Mesendoderm (in vitro differentiated cells): ENCODE data around the gene SH3TC2.

Experiments used
- DNase-seq: peaks from one replicate; pipeline ENCODE4 v3.0.0; 2013
- H2AK5ac ChIP-seq: 2 replicates; pipeline ENCODE4 v1.6.1; 2013; ENCODE audit warnings: low read length, inconsistent platforms
- H2BK120ac ChIP-seq: 2 replicates; pipeline ENCODE4 v1.6.1; 2013; ENCODE audit warnings: low read depth, mild to moderate bottlenecking, low read length, moderate library complexity, mixed read lengths
- H2BK15ac ChIP-seq: replicated peaks from 2 replicates; pipeline ENCODE4 v1.6.1; 2013; ENCODE audit warnings: low read depth, mild to moderate bottlenecking, moderate library complexity
- H2BK5ac ChIP-seq: 2 replicates; pipeline ENCODE4 v1.6.1; 2013; ENCODE audit warnings: low read length, inconsistent platforms
- H3K18ac ChIP-seq: 2 replicates; pipeline ENCODE4 v1.6.1; 2013; ENCODE audit warnings: mild to moderate bottlenecking, low read length, mixed read lengths
- H3K23ac ChIP-seq: one replicate; pipeline ENCODE4 v1.6.1; 2013; ENCODE audit warnings: low read length
- H3K27ac ChIP-seq: 2 replicates; pipeline ENCODE4 v1.5.1; 2013; ENCODE audit warnings: low read depth, mild to moderate bottlenecking, inconsistent platforms, low read length, moderate library complexity
- H3K27me3 ChIP-seq: 2 replicates; pipeline ENCODE4 v1.6.1; 2013; ENCODE audit warnings: low read length, control low read depth, mild to moderate bottlenecking, inconsistent platforms; ENCODE audit not compliant: insufficient read depth, poor library complexity
- H3K36me3 ChIP-seq: 2 replicates; pipeline ENCODE4 v1.6.1; 2013; ENCODE audit warnings: low read length, inconsistent platforms; ENCODE audit not compliant: control insufficient read depth, insufficient read depth
- H3K4ac ChIP-seq: one replicate; pipeline ENCODE4 v1.6.1; 2013; ENCODE audit warnings: low read depth, mild to moderate bottlenecking, low read length, moderate library complexity
- H3K4me1 ChIP-seq: 2 replicates; pipeline ENCODE4 v1.6.1; 2013; ENCODE audit warnings: low read depth, low read length, inconsistent platforms; ENCODE audit not compliant: control insufficient read depth
- H3K4me2 ChIP-seq: 2 replicates; pipeline ENCODE4 v1.6.1; 2013; ENCODE audit warnings: low read length
- H3K4me3 ChIP-seq: 2 replicates; pipeline ENCODE4 v1.5.1; 2013; ENCODE audit warnings: mild to moderate bottlenecking, low read length
- H3K56ac ChIP-seq: one replicate; pipeline ENCODE4 v1.6.1; 2013; ENCODE audit warnings: low read length
- H3K79me1 ChIP-seq: 2 replicates; pipeline ENCODE4 v1.6.1; 2013; ENCODE audit warnings: low read length, inconsistent platforms
- H3K79me2 ChIP-seq: 2 replicates; pipeline ENCODE4 v1.6.1; 2013; ENCODE audit warnings: mild to moderate bottlenecking, low read length; ENCODE audit not compliant: control insufficient read depth, insufficient read depth
- H3K9ac ChIP-seq: 2 replicates; pipeline ENCODE4 v1.6.1; 2013; ENCODE audit warnings: low read length, inconsistent platforms
- H4K5ac ChIP-seq: one replicate; pipeline ENCODE4 v1.6.1; 2013; ENCODE audit warnings: low read length
- H4K8ac ChIP-seq: one replicate; pipeline ENCODE4 v1.6.1; 2013; ENCODE audit warnings: low read depth, mild to moderate bottlenecking, control low read depth, low read length, moderate library complexity
- WGBS: extraction: QIAGEN DNeasy Blood & Tissue Kit; methylation state at CpG from one replicate; pipeline ENCODE4 v1.1.7; 2013; ENCODE audit warnings: low lambda C conversion rate, missing lambda C conversion rate; ENCODE audit not compliant: insufficient coverage; ENCODE audit errors: extremely low coverage; 5-methylcytosine and 5-hydroxymethylcytosine counted together

Gene SH3TC2

GRCh38 chr5:148962200-148962550 lies 100.7 kb downstream of the SH3TC2 start:
- Histone ChIP-seq H3K4ac (no peak overlapping the region), H3K23ac (no peak overlapping the region), H3K56ac (no peak overlapping the region), H3K9ac (no peak overlapping the region), H3K79me1 (no peaks in the 10 kb centered on the region), H3K27me3 (no peaks in the 10 kb centered on the region), H4K8ac (no peak overlapping the region), H3K79me2 (no peaks in the 10 kb centered on the region), H4K5ac (no peak overlapping the region), H2BK120ac (no peak overlapping the region), H3K18ac (no peak overlapping the region), H3K4me2 (no peak overlapping the region), H2AK5ac (no peak overlapping the region), H3K4me1 (no peaks in the 10 kb centered on the region), H2BK5ac (no peak overlapping the region), H3K36me3 (no peaks in the 10 kb centered on the region), H3K27ac (no peak overlapping the region), H3K4me3 (no peak overlapping the region), H2BK15ac (no peak overlapping the region)
- DNase-seq, result no peak
- WGBS, result no CpG with 5 or more reads among the region's 3 CpGs

GRCh38 chr5:148961261-148962199 lies 101.3 kb downstream of the SH3TC2 start:
- Histone ChIP-seq H2AK5ac (no peak overlapping the region), H3K79me2 (no peaks in the 10 kb centered on the region), H3K56ac (no peak overlapping the region), H3K27ac (no peak overlapping the region), H3K9ac (no peak overlapping the region), H3K4me1 (peaks cover 4% of the 10 kb centered on the region), H3K27me3 (no peaks in the 10 kb centered on the region), H4K8ac (no peak overlapping the region), H2BK15ac (no peak overlapping the region), H3K4me2 (no peak overlapping the region), H3K23ac (no peak overlapping the region), H4K5ac (no peak overlapping the region), H3K36me3 (no peaks in the 10 kb centered on the region), H2BK5ac (no peak overlapping the region), H3K79me1 (no peaks in the 10 kb centered on the region), H3K4me3 (no peak overlapping the region), H3K4ac (no peak overlapping the region), H2BK120ac (no peak overlapping the region), H3K18ac (no peak overlapping the region)
- DNase-seq, result no peak
- WGBS, result no CpG with 5 or more reads among the region's 8 CpGs

DNA sequence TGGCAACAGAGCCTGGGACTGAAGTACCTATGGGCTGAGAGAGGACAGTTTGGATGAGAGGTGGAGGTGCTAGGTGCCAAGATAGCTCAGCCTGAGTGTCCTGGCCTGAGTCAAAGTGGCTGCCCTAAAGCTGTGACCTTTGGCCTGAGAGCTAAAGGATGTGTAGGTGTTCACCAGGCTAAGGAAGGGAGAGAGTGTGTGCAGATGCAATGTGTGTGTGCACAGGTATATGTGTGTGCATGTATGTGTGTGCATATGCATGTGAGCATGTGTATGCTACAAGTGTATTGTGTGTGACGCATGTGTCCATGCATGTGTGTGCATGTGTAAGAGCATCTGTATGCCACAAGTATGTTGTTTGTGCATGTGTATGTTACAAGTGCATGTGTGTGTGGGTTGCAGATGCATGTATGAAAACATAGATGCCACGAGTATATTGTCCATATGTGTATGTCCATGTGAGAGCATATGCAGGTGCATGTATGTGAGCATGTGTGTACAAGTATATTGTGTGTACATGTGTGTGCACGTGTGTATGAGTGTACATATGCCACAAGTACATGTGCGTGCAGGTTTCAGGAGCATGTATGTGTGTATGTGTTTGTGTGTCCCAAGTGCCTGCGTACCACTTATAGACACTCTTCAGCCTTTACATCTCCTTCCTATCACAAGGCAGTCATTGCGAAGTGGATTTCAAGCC lies 102.6 kb downstream of the SH3TC2 start:
- H3K4me1 ChIP-seq, result peaks cover 4% of the 10 kb centered on the region
- no peak overlapping the region for H3K56ac ChIP-seq
- no peak overlapping the region for H4K8ac ChIP-seq
- no peak overlapping the region for H2BK5ac ChIP-seq
- no peak overlapping the region for H2BK120ac ChIP-seq
- no peak overlapping the region for H4K5ac ChIP-seq
- no peak overlapping the region for H3K23ac ChIP-seq
- H3K79me2 ChIP-seq, result no peaks in the 10 kb centered on the region
- no peak for DNase-seq
- no peaks in the 10 kb centered on the region for H3K36me3 ChIP-seq
- no peak overlapping the region for H3K9ac ChIP-seq
- no peak overlapping the region for H3K4me3 ChIP-seq
- no peak overlapping the region for H3K4ac ChIP-seq
- H2BK15ac ChIP-seq, result no peak overlapping the region
- no peaks in the 10 kb centered on the region for H3K79me1 ChIP-seq
- no peak overlapping the region for H3K18ac ChIP-seq
- no peak overlapping the region for H3K4me2 ChIP-seq
- no peak overlapping the region for H2AK5ac ChIP-seq
- H3K27ac ChIP-seq, result no peak overlapping the region
- no CpG with 5 or more reads among the region's 6 CpGs for WGBS
- H3K27me3 ChIP-seq, result no peaks in the 10 kb centered on the region

GRCh38 chr5:148957591-148958202 lies 105.2 kb downstream of the SH3TC2 start:
- no peak overlapping the region for H3K18ac ChIP-seq
- no CpG with 5 or more reads among the region's 3 CpGs for WGBS
- no peak overlapping the region for H3K9ac ChIP-seq
- peaks cover 5% of the 10 kb centered on the region for H3K4me1 ChIP-seq
- H3K27me3 ChIP-seq, result no peaks in the 10 kb centered on the region
- peak; percentile 72 for DNase-seq
- H3K4me3 ChIP-seq, result no peak overlapping the region
- H3K4ac ChIP-seq, result no peak overlapping the region
- no peaks in the 10 kb centered on the region for H3K36me3 ChIP-seq
- no peak overlapping the region for H2BK15ac ChIP-seq
- no peak overlapping the region for H4K8ac ChIP-seq
- no peak overlapping the region for H2AK5ac ChIP-seq
- H4K5ac ChIP-seq, result no peak overlapping the region
- no peak overlapping the region for H3K27ac ChIP-seq
- H2BK5ac ChIP-seq, result no peak overlapping the region
- H3K4me2 ChIP-seq, result no peak overlapping the region
- H3K79me2 ChIP-seq, result no peaks in the 10 kb centered on the region
- no peak overlapping the region for H2BK120ac ChIP-seq
- H3K56ac ChIP-seq, result no peak overlapping the region
- no peaks in the 10 kb centered on the region for H3K79me1 ChIP-seq
- H3K23ac ChIP-seq, result no peak overlapping the region

GRCh38 chr5:148956477-148957385 lies 106.1 kb downstream of the SH3TC2 start:
- H2BK15ac ChIP-seq, result no peak overlapping the region
- H3K79me1 ChIP-seq, result no peaks in the 10 kb centered on the region
- no peak overlapping the region for H4K8ac ChIP-seq
- peak overlapping the region; percentile 37 for H3K4ac ChIP-seq
- no peak overlapping the region for H2BK120ac ChIP-seq
- DNase-seq, result peak; percentile 95
- no CpG with 5 or more reads among the region's 3 CpGs for WGBS
- no peak overlapping the region for H3K27ac ChIP-seq
- peak overlapping the region; percentile 59 for H2BK5ac ChIP-seq
- H4K5ac ChIP-seq, result no peak overlapping the region
- H3K36me3 ChIP-seq, result no peaks in the 10 kb centered on the region
- H3K4me3 ChIP-seq, result no peak overlapping the region
- H3K18ac ChIP-seq, result no peak overlapping the region
- no peak overlapping the region for H3K4me2 ChIP-seq
- H2AK5ac ChIP-seq, result peak overlapping the region; percentile 41
- H3K23ac ChIP-seq, result no peak overlapping the region
- no peak overlapping the region for H3K56ac ChIP-seq
- H3K9ac ChIP-seq, result no peak overlapping the region
- H3K27me3 ChIP-seq, result no peaks in the 10 kb centered on the region
- H3K79me2 ChIP-seq, result no peaks in the 10 kb centered on the region
- H3K4me1 ChIP-seq, result peaks cover 9% of the 10 kb centered on the region
